Measurements from ENCODE around the gene FOXA1. TPM values are rescaled to one million over a fixed set of nuclear protein-coding genes. Genes with fewer than 3 reads are reported as not detected.

FOXA1 gene
- total RNA-seq, 1 experiment from 2014 or later: 0.07 TPM

GRCh38 chr14:37559386-37559785 lies 35.7 kb downstream of the FOXA1 start:
- no peak for DNase-seq
- no peak overlapping the region for H2BK15ac ChIP-seq (ENCODE audit: low read depth, low read length)
- H3K79me2 ChIP-seq (ENCODE audit: insufficient read depth, low read length): no peaks in the 10 kb centered on the region
- H3K27me3 ChIP-seq (ENCODE audit: insufficient read depth, low read length): no peaks in the 10 kb centered on the region
- H2AFZ ChIP-seq (ENCODE audit: low read length): no peak overlapping the region
- H2BK12ac ChIP-seq (ENCODE audit: insufficient read length, low read depth, low read length): no peak overlapping the region
- Mint-ChIP-seq H3K36me3 (ENCODE audit: insufficient read depth in 1 of 3, low read depth in 3 of 3) (peaks cover 5 to 18% (median 12%) of the 10 kb centered on the region in 3 experiments), H3K9me3 (peaks cover 16 to 18% of the 10 kb centered on the region in 2 experiments), H3K27me3 (ENCODE audit: low read depth) (no peaks in the 10 kb centered on the region; the same call in 1 of the 2 replicates), H3K4me3 (no peak overlapping the region), H3K4me1 (0 out of 4 replicates have a peak, but pooled peaks cover 0 to 2% of the 10 kb centered on the region in 2 experiments), H3K27ac (no peak overlapping the region)
- no peak overlapping the region for H3K14ac ChIP-seq (ENCODE audit: insufficient read depth, low read length)
- H2BK120ac ChIP-seq (ENCODE audit: low read depth, low read length, poor library complexity, severe bottlenecking): no peak overlapping the region
- no peak overlapping the region for H3K56ac ChIP-seq (ENCODE audit: insufficient read length, low read depth, low read length)
- no peak overlapping the region for H3K9ac ChIP-seq (ENCODE audit: extremely low read depth, insufficient read length, low read length)
- no peaks in the 10 kb centered on the region for H3K9me3 ChIP-seq (ENCODE audit: control insufficient read depth, low read depth, low read length)
- H3K4ac ChIP-seq (ENCODE audit: low read depth, low read length): no peak overlapping the region
- H4K20me1 ChIP-seq (ENCODE audit: control insufficient read depth, insufficient read depth, insufficient read length): no peaks in the 10 kb centered on the region
- H3K18ac ChIP-seq (ENCODE audit: insufficient read length, low read depth, low read length): no peak overlapping the region
- H3K79me1 ChIP-seq (ENCODE audit: insufficient read depth, low read depth, low read length, poor library complexity, severe bottlenecking): no peaks in the 10 kb centered on the region
- H3K27ac ChIP-seq (ENCODE audit: insufficient read length, low read depth, low read length): no peak overlapping the region
- H3K4me1 ChIP-seq (ENCODE audit: insufficient read depth, low read length): no peaks in the 10 kb centered on the region
- no peak overlapping the region for H2BK20ac ChIP-seq (ENCODE audit: low read depth, low read length, poor library complexity, severe bottlenecking)
- H4K91ac ChIP-seq (ENCODE audit: insufficient read length, low read depth, low read length): no peak overlapping the region
- WGBS (ENCODE audit: extremely low coverage, insufficient read length, low lambda C conversion rate): no CpG with 5 or more reads among the region's 6 CpGs
- no peak for TF ChIP-seq CTCF (conservative IDR thresholded peaks at IDR 0.05)
- H2BK5ac ChIP-seq (ENCODE audit: insufficient read length, low read length): no peak overlapping the region
- H2AK5ac ChIP-seq (ENCODE audit: insufficient read length, low read length): no peak overlapping the region
- no peak overlapping the region for H3K23ac ChIP-seq (ENCODE audit: insufficient read length, low read depth, low read length)
- H4K8ac ChIP-seq (replicated peaks; ENCODE audit: insufficient read length, low read depth, low read length): no peak overlapping the region
- H4K5ac ChIP-seq (ENCODE audit: insufficient read length, low read depth, low read length): no peak overlapping the region
- H3T11ph ChIP-seq (ENCODE audit: low read length): no peak overlapping the region
- H3K4me2 ChIP-seq (ENCODE audit: insufficient read depth, insufficient read length, low read length): no peak overlapping the region
- H3K23me2 ChIP-seq (ENCODE audit: insufficient read length, low read depth, low read length, poor library complexity, severe bottlenecking): no peaks in the 10 kb centered on the region
